Suppressor macrophage treated with lipopolysaccharide for 4 hours (primary cell): ENCODE results near the gene ADORA1.
A peak's percentile ranks its signal among the peaks of the same experiment; 100 is the strongest.

ENCODE experiments used
- DNase-seq: peaks from one replicate; pipeline ENCODE4 v3.0.0-alpha.2; 2020

ADORA1 gene

DNA sequence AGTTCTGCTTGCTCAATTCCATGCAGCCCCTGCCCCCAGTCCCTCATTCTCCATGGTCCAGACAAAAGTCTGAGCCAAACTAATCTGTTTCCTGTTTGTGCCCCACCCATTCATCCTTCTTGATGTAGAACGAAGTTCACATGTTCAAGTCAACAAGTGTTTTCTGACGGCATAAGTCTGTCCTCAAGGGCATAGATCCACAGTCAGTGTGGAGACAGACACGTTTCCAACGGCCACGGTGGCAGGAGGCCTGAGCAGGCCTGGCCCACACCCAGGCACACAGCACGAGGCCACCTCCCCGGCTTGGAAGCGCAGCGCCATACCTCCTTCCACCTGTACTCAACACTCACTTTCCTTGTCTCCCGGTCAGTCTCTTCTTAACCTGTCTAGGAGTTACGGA, 16.1 kb downstream of the ADORA1 start:
- DNase-seq: no peak

DNA sequence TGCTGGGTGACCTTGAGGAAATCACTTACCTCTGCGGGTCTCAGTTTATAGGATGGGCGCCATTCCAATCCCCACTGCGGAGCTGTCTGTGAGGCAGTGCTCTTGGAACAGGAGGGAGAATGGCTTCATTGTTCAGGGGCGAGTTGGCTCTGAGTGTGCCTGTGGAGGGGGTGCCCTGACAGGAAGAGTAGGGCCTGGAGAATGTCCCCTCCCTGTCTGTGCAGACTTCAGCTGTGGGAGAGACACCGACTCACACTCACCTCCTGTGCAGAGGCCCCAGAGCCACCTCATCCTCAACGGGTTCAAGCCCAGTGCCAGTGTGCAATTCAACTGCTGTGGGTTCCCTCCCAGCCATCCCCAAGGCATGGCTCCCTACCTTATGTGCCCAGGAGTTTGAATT, 17.1 kb downstream of the ADORA1 start:
- DNase-seq: no peak

DNA sequence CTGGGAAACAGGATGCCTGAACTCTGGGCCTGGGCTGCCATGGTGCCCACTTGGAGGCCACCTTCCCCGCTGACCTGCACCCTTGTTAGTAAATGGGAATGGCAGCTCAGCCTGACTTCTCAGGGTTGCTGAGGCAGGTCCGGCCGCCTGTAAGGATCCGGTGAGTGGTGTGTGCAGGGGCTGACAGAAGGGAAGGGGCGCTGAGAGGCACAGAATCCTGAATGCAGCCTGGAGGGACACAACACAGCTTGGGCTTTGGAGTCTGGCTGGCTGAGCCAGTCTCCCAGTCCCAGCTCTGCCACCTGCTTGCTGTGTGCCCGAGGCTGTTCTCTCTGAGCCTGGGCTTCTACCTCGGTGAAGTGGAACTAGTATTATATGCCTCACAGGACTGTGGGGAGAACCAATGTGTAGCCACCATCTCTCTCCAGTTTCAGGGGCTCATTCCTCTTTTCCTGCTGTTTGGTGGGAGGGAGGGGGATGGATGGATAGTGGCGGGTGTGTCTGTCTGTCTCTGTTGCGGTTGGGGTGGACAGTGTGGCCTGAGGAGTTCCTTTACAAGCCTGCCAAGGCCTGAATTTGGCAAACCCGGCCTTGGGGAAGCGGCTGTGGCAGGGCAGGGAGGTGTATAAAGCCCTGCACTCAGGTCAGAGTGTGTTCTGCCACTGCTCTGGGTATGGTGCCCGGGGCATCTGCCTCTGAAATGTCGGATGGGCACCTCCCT, 18.0 kb downstream of the ADORA1 start:
- no peak for DNase-seq

DNA sequence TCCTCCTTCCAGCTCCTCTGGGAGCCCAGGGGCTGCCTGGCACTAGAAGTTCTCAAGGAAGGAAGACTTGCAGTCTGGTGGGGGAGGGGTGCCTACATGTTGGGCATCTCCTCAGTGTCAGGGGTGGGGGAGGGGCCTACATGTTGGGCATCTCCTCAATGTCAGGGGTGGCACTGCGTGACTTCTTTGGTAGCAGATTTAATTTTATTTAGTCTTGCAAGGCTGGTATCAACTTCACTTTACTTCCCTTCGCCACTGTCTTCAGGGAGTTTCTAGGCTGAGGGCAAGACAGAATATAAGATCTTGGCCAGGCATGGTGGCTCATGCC, 18.5 kb downstream of the ADORA1 start:
- DNase-seq: no peak

DNA sequence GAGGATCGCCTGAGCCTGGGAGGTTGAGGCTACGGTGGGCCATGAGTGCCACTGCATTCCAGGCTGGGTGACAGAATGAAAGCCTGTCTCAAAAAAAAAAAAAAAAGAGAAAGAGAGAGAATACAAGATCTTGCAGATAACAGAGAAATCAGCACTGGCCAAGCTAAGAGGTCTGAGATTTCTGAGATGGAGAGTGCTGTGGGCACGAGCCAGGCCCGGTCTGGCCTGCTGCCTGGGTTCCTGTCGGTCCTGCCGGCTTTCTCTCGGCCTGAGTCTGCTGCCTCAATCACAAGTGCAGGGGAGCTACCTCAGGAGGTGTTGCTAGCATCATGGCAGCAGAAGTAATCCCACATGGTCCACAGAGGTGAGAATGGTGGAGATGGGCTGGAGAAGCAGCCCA, 19.0 kb downstream of the ADORA1 start:
- DNase-seq: no peak

DNA sequence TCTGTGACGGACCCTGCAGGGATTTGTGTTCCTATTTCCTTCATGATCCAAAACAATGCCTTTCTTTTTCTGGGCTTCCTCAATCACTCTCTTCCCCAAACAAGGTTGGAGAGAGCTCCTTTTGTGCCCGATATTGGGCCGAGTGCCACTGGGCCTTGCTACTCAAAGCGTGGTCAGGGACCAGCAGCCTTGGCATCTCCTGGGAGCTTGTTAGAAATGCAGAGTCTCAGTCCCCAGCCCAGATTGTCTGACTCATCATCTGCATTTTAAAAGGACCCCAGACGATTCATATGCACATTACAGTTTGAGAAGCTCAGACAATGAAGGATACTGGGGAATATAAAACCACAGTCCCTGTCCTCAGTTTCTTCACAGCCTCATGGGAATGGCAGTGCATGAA, 19.9 kb downstream of the ADORA1 start:
- DNase-seq: no peak

DNA sequence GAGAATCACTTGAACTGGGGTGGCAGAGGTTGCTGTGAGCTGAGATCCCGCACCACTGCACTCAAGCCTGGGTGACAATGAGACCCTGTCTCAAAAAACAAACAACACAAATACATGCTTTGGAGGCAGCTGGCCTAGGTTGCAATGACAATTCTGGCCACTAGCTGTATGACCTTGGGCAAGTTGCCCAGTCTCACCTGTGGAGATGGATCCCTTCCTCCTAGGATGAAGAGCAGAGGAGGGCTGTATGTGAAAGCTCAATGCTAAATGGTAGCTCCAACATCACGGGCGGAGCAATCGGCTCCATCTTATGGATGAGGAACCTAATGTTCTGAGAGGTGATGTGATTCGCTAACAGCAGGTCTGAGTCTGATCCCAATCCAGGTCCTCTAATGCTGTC, 20.6 kb downstream of the ADORA1 start:
- no peak for DNase-seq

DNA sequence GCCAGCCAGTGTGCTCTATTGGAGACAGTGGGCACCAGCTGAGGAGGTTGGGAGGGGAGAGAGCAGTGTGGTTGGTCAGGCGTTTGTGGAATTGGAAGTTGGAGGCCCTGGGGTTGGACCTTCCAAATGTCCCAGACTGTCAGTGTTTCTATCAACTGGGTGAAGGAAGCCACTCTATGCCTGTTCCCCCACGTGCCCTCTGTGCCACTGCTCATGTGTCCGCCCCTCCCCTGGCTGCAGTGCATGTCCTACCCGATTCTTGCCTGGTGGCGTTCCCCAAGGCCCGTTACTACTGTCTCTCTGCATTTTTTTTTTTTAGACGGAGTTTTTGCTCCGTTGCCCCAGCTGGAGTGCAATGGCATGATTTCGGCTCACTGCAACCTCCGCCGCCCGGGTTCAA, 21.1 kb downstream of the ADORA1 start:
- DNase-seq: no peak

DNA sequence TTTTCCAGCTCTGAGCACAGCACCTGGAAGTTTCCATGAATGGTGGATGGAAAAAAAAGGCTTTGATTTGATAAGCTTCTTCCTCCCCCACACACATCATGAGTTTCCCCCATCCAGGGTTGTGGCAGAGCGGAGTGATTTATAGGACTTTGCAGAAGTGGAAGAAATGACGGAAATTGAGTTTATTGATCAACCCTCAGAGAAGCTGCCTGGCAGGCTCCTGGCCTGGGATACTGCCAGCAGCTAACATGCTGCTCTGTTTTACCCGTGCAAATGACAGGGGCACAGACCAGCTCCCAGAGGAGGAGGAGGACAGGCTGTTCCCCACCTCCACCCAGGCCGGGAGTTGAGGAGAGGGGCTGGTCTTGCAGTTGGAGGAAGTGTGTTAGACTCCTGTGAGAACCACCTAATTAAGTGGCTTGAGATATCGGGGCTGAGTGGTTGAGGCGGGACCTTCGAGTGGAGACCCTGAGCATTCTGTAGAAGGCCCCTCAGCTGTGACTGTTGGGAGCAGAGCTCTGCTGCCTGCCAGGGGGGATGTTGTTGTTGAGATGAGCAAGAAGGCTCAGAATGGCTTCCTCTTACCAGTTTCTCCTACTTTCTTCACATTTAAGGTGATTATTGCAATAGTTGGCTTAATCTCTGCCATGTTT, 21.8 kb downstream of the ADORA1 start:
- no peak for DNase-seq

DNA sequence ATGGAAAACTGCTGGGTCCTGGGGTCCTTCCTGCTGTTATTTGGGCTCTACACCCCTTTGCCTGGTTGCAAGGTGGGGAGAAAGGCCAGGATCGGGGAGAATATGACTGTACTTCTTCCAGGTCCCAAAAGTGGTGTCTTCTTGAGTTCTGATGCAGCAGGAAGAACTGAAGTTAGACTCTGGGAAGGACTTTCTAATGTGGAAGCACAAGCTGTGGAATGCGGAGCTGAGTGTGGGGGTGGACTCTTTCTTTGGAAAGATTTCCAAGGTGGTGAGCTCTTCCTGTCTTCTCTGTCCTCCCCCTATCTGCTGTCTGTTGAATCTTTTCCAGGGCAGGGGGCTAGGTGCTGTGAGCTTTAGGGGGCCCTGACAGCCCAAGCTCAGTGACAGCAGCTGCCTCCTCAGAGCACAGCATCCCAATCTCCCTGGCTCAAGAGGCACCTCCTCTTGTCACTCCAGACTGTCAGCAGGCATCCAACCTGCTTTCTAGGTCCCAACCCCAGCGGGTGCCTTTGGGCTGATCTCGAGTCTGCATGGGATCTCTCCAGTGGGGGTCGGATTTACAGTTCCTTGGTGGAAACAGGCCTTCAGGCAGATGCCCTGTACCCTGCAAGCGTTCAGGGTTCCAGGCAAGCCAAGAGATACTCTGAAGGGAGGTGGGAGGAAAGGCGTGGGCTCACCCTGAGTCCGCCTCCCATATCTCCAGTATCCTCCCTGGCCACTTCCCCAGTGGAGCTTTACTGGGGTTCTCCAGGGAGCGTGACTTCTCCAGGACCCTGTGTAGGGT, 23.2 kb downstream of the ADORA1 start:
- no peak for DNase-seq

DNA sequence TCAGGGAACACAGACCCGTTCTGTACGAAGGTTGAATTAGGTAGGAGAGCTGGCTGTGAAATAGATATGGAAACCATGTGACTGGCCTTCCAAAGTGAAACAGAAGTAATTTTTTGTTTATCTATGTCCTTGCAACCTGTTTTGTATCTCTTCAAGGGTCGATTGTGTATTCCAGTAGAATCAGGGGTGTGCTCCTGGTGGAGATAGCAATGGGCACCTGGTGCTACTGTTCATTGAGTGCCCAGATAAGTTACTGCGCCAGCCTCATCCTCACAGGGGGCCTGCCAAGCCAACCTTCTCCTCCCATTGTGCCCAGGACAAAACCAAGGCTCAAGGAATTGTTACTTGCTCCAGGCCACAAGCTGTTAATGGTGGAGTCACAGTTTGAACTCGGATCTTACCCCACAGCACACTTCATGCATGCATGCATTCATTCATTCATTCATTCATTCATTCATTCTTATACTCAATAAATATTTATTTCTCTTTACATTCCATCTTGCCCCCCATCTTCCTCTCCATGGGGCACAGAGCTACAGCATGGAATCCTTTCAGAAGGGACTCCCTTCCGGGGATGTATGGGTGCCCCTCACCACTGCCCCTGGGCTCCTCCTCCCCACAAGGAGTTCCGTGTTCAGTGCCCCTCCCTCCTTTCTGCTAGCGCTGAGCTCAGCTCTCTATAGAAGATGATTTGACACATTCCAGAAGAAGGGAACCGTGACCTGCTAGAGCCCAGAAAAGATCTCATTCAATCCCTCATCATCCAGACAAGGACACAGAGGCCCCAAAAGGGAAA, 24.0 kb downstream of the ADORA1 start:
- no peak for DNase-seq

DNA sequence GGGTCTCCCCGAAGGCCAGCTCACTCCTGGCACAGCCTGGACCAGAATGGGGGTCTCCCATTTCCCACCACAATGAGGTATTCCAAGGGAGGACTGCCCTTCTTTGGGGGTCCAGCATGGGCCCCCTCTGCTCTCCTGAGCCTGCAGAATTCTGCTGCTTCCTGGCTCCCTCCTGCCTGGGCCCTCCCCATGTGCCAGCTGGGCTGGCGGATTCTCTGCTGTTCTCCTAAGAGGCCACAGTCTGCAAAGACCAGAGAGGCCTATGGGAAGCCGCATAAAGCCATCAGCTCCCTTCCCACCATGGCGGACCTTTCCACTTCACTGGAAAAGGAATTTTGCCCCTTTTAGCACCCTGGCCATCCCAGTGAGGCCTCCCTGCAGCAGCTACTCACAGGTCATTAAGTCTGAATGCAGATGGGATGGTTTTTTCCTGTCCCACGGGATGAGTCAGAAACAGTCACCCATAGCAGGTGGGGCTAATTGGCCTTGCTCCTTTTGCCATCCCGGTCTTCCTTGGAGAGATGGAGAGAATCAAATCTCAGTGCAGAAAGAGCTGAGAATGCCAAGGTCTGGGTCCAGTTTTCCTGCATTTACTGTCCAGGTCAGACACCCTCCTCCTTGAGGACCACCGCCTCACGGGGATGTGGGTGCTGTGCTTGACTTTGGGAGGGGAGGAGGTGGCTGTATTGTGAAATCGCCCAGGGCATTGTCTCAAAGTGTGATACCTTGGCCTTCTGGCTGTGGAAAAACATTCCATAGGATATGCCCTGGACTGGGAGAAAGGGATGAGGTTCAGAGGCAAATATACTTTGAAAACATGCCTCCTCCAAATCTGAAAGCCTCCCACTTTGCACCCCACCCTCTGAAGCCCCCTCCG, 24.9 kb downstream of the ADORA1 start:
- DNase-seq: no peak

DNA sequence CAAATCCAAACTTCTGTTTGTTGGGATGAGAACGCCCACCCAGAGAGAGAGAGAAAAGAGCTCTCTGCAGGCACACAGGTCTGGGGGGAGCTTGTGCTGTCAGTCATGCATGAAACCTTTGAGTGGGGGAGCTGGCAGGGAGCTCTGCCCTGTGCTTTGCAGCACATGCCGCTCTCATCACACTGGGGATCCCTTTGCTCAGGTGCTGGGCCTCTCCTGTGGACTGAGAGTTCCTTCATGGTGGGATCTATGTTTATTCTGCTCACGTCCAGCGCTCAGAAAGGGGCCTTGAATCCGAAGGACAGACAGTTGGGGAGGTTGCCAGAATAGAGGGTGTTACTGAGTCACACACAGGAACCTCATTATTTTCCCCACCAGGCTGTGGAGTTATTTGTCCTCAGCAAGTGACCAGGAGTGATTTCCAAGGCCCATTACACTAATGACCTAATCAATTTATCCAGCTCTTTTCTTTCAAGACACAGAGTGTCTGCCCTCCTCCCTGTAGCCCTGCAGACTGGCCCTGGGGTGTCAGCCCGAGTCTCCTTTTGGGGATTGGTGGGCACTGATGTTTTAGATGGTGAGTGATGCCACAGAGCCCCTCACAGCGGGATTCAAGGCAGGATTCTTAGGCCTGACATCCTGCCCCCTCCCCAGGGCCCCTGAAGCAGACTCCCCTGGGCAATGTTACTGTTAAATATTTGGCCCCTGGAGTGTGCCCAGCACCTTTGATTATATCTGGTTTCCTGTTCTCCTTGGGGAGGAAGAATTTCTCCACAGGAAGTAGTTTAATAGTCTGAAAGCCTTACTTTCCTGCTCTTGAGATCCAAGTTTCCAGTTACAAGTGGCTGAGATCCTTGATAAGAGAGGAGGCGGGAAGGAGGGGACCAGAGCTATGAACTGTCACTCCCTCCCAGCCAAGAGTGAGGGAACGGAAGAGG, 25.8 kb downstream of the ADORA1 start:
- no peak for DNase-seq

DNA sequence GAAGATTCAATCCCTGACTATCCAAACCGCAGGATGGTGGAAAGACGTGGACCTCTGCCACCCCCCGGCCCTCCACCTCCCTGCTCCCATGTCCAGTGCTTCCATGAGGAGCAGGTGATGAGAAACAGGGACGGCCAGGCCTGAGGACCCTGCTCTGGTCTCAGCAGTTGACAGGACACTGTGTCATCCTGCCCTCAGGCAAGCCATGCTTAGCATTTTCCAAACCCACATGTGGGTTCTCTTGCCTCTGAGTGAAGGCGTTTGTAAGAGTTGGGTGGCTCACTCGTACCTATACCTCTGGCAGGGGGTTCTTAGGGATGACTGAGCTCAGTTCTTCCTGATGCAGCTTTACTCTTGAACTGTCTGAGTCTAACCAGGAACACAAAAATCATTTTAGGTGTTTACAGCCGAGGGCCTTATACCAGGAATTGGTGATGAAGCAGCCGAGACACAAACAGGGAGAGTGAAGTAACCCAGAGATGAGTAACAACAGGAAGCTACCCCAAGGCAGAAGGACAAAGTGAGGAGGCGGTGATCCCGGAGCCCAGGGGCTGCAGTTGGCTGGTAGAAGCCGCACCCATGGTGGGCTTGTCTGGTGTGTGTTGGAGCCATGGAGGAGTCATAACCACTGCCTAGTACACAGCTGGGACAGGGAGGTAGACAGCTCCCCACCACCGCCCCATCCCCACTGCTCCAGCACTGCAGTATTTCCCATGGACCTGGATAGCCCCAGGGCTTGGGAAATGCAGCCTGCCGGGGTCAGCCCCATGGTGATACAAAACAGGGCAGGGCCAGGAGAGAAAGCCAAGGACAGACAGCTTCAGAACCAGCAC, 26.7 kb downstream of the ADORA1 start:
- peak; percentile 37 for DNase-seq

DNA sequence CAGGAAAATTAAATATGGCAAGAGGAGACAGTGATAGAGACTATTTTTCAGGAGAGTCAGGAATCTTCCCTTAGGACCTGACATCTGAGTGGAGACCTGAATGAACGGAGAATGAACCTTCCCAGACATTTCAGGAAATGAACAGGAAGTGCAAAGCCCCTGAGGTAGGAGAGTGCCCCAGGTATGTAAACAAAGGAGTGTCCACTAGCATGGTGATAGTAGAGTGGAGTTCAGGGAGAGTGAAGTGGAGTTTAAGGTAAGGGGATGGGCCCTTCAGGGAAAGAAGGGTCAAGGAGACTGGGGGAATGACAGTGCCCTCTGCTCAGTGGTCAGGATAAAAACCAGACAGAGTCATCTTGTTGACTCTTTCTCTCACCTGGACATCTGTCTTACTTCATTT, 28.8 kb downstream of the ADORA1 start:
- DNase-seq: no peak

DNA sequence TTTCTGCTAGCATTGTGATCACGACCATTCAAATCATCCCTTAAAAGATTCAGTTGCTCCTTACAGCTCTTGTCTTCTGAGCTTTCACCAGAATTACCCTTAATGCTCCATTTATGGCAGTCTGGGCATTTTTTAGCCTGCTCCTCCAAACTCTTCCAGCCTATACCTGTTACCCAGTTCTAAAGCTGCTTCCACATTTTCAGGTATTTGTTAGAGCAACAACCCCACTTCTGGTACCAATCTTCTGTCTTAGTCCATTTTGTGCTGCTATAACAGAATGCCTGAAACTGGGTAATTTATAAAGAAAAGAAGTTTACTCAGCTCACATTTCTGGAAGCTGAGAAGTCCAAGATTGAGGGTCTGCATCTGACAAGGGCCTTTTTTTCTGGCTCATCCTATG, 30.9 kb downstream of the ADORA1 start:
- DNase-seq: no peak

DNA sequence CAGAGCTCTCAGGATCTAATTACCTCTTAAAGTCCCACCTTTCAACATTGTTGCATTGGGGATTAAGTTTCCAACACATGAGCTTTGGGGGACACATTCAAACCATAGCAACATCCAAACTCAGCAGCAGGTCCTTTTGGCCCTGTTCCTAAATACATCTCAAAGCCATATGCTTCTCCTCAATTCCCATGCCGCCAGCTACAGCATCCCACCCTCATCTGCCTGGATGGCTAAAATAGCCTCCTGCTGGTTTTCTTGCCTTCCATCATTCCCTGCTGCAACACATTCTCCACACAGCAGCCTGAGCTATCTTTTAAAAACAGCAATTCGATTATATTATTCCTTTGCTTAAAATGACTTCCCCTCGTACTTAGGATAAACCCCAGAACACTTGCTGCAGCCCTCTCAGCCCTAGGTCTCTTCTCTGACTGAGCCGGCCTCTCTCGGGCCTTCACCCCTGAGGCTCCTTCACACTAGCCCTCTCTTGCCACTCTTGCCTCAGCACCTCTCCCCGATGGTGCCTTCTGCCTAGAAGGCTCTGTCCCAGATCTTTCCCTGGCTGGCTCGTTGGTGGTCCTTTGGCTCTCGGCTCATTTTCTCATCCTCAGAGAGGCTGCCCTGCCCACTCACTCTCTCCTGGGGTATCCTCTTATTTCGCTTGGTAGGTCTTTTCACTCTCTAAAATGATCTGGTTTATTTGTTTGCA, 31.6 kb downstream of the ADORA1 start:
- DNase-seq: no peak

DNA sequence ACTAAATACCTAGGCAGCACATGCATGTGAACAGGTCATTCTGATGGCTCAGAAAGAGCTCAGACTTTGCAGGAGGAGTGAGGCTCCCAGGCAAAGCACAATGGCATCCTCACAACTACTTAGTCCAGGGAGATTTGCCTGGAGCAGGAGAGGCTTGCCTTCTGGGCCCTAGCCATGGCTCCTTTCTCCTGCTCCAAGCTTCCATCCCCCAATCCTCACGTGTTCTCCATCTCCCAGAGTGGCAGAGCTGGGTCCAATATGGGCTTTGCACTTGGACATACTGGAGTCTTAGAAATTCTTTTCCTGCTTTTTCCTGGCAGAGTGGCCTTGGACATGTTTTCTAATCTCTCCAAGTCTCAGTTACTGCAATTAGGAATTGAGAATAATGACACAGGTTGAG, 32.3 kb downstream of the ADORA1 start:
- DNase-seq: no peak

DNA sequence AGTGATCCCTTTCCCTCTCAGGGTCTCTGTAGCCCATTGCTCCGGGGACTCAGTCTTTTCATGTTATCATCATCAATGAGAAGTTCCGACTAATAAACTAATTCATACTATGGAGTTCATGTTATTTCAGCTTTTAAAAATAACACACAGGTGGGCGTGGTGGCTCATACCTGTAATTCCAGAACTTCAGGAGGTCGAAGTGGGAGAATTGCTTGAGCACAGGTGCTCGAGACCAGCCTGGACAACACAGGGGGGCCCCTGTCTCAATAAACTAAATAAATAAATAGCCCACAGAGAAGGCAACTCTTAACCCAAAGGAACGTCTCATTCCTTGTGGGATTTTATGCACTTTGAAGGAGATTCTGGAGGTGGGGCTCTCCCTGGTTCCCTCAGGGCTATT, 33.6 kb downstream of the ADORA1 start:
- DNase-seq: no peak

DNA sequence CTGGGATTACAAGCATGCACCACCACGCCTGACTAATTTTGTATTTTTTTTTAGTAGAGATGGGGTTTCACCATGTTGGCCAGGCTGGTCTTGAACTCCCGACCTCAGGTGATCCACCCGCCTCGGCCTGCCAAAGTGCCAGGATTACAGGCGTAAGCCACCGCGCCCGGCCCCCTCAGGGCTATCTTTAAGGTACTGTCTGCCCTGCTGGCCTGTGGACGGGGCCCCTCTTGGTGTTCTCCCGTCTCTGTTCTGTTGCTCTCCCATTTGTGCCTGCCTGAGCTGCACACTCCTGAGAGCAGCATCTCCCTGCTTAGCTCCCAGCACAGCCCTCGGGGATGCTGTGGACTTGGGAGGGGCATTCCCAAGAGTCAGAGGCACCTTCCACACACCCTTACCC, 34.2 kb downstream of the ADORA1 start:
- no peak for DNase-seq
